ENCODE data around the gene RYR2. TPM values are rescaled to one million over a fixed set of nuclear protein-coding genes. Genes with fewer than 3 reads are reported as not detected.

The RYR2 gene
- total RNA-seq, 1 donor from 2014 or later, result not detected

- H3K27me3 ChIP-seq (ENCODE audit: control insufficient read depth, insufficient read depth, low read length), result no peaks in the 10 kb centered on the region
- H3K4me3 ChIP-seq (ENCODE audit: low read depth, low read length), result no peak overlapping the region
- TF ChIP-seq CTCF (IDR thresholded peaks at IDR 0.05; ENCODE audit: insufficient read depth, low read length, poor library complexity, severe bottlenecking), result no peak
- DNase-seq (ENCODE audit: low read depth), result no peak
- no peaks in the 10 kb centered on the region for H3K36me3 ChIP-seq (ENCODE audit: control insufficient read depth, insufficient read depth, low read length)
These were observed 30.6 kb upstream of the RYR2 start for GRCh38 chr1:237011432-237011831.

GRCh38 chr1:237012361-237012760 lies 29.6 kb upstream of the RYR2 start:
- Histone ChIP-seq H3K36me3 (ENCODE audit: control insufficient read depth, insufficient read depth, low read length) (no peaks in the 10 kb centered on the region), H3K4me3 (ENCODE audit: low read depth, low read length) (no peak overlapping the region), H3K27me3 (ENCODE audit: control insufficient read depth, insufficient read depth, low read length) (no peaks in the 10 kb centered on the region)
- TF ChIP-seq CTCF (IDR thresholded peaks at IDR 0.05; ENCODE audit: insufficient read depth, low read length, poor library complexity, severe bottlenecking), result no peak
- no peak for DNase-seq (ENCODE audit: low read depth)

DNA sequence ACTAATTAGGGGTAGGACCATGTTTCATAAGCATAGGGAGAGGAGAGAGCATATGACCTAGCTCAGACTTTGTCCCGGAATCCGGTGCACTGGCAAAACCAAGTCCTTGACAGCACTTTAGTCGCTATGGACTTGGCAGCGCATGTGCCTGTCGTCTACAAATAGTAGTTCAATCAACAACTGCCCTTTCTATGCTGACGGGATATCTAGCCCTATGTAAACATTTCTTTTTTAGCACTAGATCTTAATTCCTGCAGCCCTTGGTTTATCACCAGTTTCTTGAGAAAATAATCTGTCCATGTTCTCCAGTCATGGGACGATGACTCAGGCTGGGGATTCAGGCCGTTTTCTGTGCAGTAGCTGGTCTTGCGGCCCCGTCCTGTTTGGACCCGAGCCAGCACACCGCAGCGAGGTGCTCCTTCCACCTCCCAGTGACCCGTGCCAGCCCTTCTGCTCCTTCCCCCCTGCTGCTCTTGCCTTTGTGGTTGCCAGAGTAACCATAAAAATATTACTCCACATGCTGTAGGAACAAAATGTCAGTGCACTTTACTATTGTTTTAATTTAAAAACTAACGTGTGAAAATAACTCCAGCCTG lies 29.1 kb upstream of the RYR2 start:
- no peak for TF ChIP-seq CTCF (IDR thresholded peaks at IDR 0.05; ENCODE audit: insufficient read depth, low read length, poor library complexity, severe bottlenecking)
- no peaks in the 10 kb centered on the region for H3K27me3 ChIP-seq (ENCODE audit: control insufficient read depth, insufficient read depth, low read length)
- DNase-seq (ENCODE audit: low read depth), result peak; percentile 66
- H3K4me3 ChIP-seq (ENCODE audit: low read depth, low read length), result no peak overlapping the region
- no peaks in the 10 kb centered on the region for H3K36me3 ChIP-seq (ENCODE audit: control insufficient read depth, insufficient read depth, low read length)

- Histone ChIP-seq H3K27me3 (ENCODE audit: control insufficient read depth, insufficient read depth, low read length) (no peaks in the 10 kb centered on the region), H3K36me3 (ENCODE audit: control insufficient read depth, insufficient read depth, low read length) (no peaks in the 10 kb centered on the region), H3K4me3 (ENCODE audit: low read depth, low read length) (no peak overlapping the region)
- DNase-seq (ENCODE audit: low read depth), result no peak
- TF ChIP-seq CTCF (IDR thresholded peaks at IDR 0.05; ENCODE audit: insufficient read depth, low read length, poor library complexity, severe bottlenecking), result no peak
These were observed 28.4 kb upstream of the RYR2 start for GRCh38 chr1:237013608-237014007.

DNA sequence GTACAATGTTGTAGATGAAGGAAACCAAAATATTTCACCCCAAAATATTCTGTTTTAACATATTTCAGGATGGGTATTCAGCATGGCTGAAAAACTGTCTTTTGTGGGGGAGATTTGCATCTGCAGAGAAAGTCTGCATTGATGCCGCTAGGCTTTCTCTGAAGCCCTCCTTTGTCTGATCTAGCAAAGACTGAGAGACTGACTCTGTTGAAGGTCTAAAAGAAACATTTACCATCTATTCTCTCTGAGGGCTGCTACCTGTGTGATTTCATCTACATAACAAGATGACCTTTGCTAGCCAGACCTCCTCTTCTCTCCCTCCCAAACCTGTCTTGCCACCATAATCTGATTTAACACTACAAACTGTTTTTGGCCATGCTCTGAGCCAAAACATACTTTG lies 25.4 kb upstream of the RYR2 start:
- Histone ChIP-seq H3K36me3 (ENCODE audit: control insufficient read depth, insufficient read depth, low read length) (no peaks in the 10 kb centered on the region), H3K27me3 (ENCODE audit: control insufficient read depth, insufficient read depth, low read length) (no peaks in the 10 kb centered on the region), H3K4me3 (ENCODE audit: low read depth, low read length) (no peak overlapping the region)
- DNase-seq (ENCODE audit: low read depth), result no peak
- no peak for TF ChIP-seq CTCF (IDR thresholded peaks at IDR 0.05; ENCODE audit: insufficient read depth, low read length, poor library complexity, severe bottlenecking)

GRCh38 chr1:237018896-237019295 lies 23.1 kb upstream of the RYR2 start:
- H3K27me3 ChIP-seq (ENCODE audit: control insufficient read depth, insufficient read depth, low read length), result no peaks in the 10 kb centered on the region
- no peaks in the 10 kb centered on the region for H3K36me3 ChIP-seq (ENCODE audit: control insufficient read depth, insufficient read depth, low read length)
- TF ChIP-seq CTCF (IDR thresholded peaks at IDR 0.05; ENCODE audit: insufficient read depth, low read length, poor library complexity, severe bottlenecking), result no peak
- no peak for DNase-seq (ENCODE audit: low read depth)
- H3K4me3 ChIP-seq (ENCODE audit: low read depth, low read length), result no peak overlapping the region
